HG03354 (cell line): ENCODE data around the gene ACAP3.

Source experiments
- ATAC-seq: cut with Tn5 transposase; IDR thresholded peaks from one replicate; pipeline ENCODE4 v1.9.1; 2021; ENCODE audit warnings: mild to moderate bottlenecking; ENCODE audit not compliant: unreplicated experiment, poor library complexity, severe bottlenecking

ACAP3 gene

DNA sequence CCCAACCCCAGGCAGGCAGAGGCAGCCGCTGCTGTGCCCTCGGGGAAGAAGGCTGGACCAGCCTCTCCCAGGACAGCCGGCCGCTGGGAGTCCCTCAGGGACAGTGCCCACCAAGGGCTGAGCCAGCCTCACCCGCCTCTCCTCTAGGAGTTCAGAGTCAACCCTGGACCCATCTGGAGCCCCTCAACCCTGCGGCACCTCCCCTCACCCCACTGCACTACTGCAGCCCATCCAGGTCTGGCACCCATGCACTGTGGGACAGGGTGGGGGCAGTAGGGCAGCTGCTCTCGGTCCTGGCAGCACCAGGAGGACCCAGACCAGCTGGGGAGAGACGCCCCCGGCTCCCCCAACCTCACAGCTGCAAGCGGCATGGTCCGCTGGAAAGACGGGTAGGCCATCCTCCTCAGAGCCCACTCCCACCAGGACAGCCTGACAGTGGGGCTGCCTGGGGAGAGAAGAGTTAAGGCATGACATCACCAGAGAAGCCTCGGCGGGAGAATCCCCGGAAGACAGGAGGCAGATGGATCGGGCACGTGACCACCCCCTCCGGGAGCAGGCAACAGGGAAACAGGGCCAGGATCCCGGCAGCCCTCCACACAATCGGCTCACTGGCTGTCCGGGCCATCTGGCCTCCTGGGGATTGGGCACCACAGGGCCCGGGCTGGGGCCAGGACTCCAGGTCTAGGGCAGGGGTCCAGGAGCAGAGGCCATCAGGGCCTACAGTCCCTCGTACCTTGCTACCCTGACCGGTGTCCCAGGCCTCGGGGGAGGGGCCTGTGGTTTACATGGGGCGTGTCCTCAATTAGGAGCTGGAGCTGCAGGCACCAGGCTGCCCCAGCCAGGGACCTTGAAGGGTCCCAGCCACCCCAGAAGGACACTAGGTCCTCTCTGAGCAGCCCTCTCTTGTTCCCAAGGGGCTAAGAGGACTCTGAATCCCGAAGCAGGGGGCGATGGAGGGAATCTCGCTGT, 3.1 kb downstream of the ACAP3 start:
- ATAC-seq, result no peak

DNA sequence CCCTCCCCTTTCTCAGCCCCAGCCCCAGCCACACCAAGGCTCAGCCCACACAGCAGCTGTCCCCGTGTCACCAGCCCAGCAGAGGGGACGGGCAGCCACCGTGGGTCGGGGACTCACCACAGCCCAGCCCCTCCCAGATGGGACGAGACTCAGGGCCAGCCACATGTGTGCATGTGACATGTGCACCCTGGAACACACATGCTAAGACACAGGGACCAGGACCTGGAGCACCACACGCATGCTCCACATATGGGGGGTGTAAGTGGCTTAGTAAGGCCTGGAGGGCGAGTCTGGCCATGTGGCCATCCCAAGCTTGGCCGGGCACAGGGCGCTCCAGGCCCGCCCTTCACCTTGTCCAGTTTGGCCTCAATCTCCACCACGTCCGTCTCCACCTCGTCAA, 4.0 kb downstream of the ACAP3 start:
- no peak for ATAC-seq

DNA sequence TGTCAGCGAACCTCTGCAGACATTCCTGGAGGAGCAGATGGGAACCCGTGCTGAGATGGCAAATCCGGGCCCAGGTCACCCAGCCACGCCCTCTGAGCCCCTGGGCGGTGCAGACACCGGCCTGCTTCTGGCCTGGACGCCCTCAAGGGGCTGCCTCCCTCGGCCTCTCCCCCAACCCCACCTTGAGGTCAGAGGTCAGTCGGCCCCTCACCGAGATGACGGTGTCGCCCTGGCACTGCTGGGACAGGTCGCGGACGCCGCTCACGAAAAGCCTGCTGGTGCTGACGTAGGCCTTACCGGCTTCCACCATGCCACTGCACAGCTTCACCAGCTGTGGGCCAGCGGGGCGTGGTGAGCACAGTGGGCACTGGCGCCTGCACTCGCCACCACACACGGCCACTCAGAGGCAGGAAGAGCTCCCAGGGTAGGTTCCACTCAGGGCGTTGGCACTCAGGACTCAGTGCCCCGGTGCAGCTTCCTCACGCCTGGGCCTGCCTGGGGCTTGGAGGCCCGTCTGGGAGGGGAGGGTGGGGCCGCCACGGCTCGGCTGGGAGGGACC, 4.7 kb downstream of the ACAP3 start:
- no peak for ATAC-seq

DNA sequence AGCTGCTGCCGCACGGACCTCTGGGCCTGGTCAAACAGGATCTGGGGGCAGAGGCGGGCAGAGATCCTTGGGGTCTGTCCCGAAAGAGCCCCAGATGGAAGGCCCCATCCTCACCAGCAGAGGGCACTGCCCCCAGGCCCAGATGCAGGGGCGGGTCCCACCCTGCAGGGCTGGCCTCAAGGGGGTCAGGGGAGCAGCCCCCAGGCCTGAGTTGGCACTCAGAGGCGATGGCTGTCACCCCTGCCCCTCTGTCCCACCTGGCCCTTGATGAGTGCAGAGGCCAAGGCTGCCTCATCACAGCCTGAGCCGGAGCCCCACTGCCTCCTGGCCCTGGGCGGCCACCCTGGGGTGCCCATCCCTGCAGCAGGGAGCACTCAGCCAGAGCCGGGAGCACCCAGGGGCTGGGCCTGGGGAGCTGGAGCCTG, 5.7 kb downstream of the ACAP3 start:
- no peak for ATAC-seq

DNA sequence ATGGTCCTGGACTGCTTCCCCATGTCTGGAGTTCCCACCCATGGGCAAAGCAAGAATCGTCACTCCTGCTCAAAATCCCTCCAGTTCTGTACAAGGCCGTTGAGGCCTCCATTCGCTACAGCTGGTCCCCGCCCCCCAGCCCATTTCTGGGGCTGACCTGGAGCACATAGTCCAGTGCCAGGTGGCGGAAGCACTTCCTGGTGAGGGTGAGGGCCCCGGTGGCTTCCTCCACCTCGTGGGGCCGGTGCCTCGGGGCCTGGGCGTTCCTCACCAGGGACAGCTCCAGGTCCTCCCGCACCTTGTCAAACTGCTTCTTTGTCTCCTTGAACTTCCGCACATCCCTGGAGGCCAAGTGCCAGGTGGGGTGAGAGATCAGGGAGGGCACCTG, 7.4 kb downstream of the ACAP3 start:
- no peak for ATAC-seq

DNA sequence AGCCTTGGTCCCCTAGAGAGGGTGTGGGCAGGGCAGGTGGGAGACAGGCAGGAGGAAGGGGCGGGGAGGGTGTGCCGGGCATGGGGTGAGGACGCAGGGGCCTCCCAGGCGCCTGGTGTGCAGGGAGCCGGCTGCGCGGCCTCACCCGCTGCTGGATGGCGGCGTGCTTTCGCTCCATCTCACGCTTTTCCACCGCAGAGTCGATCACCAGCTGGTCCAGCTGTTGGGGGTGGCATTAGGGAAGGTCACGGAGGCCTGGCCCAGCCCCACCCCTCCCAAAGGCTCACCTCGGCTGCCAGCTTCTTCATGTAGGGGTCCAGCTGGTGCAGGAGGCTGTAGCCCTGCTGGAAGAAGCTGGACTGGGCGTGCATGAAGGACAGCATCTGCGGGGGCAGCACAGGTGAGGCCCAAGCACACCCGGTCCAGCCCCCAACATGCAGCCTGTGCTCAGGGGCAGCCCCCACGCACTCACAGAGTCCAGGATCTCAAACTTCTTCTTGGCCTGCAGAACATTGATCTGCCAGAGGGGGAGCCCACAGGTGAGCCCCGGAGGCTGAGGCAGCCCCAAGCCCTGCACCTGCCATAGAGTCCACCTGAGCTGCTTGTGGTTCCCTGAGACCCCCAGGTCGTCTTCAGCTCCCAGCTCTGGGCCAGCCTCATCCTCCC, 7.9 kb downstream of the ACAP3 start:
- no peak for ATAC-seq

DNA sequence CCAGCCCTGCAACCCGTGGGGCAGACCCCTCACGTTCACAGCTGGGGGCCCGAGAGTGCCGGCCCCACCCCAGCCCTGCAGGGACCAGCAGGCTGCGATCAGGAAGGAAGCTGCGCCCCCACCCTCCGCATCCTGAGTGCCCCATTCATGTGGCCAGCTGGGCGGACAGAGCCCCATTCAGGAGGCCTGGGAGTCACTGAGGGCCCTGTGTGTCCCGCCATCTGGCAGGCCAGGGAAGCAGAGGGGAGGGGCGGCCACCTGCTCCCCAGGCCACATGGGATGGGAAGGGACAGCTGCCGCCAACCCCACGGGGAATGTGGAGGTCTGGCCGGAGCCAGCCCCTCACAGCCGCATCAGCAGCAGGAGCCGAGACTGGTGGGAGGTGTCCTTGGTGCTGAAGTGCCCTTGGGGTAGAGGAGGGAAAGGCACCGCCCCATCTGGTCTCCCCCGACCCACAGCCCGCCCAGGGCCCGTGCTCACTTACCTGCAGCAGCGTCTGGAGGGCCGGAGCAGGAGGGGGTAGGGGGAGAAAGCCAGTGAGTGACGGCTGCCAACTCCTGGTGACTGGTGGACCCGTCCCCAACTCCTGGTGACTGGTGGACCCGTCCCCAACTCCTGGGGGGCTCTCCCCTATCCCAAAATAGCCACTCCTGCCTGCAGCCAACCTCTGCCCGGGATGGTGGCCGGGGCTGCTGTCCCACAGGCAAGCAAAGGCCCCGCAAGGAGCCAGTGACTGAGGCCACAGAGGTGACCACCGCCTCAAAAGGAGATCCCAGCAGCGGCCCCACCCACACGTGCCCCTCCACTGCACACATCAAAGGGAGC, 8.7 kb downstream of the ACAP3 start:
- ATAC-seq, result no peak

DNA sequence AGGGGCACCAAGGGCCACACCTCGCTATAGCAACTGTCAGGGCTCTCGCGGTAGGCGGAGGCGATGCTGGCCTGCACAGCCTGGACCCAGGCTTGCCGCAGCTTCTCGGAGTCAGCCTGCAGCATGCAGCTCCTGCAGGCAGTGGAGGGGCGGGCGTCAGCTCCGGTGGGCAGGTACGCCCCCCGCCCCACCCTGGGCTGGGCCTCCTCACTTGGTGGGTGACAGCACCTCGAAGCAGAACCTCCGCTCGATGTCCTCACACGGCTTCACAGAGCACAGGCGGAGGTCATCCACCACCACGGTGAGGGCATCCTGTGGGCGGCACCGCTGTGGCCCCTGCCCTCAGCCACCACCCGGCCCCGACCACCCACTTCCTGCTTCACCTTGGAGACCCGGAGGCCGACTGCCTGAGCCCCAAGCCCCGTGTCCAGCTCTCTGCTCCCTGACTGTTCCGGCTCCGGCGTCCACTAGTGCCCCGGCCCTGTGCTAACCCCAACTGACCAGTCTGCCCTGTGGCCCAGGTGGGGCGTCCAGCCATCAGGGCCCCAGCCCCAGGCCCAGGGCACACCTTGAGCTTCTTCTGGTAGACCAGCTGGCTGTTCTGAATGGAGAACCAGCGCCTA, 9.8 kb downstream of the ACAP3 start:
- no peak for ATAC-seq

DNA sequence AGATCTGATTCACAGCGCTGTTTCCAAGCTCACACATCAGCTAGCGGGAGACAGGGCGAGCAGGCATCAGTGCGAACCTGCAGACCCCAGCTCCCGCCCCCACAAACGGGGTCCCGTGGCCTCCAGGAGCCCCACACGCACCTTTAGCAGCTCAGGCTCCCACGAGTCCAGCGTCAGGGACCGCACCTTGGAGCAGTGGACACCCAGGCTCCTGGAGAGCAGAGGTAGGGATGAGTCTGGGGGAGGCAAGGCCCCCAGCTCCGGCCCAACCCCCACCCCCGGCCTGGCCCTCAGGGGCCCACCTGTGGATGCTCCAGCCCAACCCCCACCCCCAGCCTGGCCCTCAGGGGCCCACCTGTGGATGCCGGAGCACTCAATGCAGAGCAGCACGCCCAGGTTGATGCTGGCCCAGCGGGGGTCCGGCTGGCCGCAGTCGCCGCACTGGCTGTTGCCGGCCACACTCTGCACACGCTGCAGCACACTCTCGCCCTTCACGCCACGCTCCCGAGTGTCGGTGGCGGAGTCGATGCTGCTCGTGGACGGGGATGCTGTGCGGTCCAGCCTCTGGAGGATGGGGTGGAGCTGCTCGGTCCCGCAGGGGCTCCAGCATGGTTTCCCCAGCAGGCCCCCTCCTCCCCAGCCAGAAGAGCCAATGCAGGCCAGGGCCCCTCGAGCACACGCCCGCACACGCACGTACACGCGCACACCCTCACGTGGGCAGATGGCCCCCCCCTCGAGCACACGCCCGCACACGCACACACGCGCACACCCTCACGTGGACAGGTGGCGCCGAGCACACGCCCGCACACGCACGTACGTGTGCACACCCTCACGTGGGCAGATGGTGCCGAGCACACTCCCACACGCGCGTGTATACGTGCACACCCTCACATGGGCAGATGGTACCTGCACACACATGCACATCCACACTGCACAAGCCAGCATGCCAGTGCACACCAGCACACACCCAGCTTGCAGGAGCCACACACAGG, 11.4 kb downstream of the ACAP3 start:
- no peak for ATAC-seq

DNA sequence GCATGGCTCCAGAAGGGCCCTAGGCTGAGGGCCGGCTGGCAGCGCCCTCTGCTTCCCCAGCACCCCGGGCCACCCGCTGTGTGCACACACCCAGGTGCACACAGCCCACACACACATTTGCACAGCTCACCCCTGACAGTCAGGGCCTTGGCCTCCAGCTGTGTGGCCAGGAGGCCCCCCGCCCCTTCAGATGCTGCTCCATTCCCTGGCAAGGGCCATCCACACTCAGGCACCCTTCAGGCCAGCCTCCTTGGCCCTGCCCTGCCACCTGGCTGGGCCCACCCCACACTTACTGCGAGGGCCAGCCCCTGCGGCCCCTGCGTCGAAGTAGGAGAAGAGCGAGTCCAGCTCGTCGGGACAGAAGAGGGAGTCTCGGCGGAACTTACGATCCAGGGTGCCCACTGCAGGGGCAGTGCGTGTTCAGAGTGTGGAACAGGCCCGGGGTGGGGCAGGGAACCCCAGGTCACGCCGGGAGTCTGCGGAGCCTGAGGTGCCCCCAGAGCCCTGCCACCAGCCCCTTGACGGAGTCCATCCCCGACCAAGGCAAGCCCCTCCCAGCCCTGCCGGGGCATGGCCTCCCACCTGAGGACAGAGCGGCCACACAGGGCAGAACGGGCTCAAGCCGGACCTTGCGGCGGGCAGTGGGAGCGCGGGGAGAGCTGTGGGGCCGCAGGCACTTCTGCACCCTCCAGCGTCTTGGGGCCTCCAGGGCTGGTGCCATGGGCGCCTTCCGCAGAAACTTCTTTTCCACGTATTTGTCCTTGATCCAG, 12.4 kb downstream of the ACAP3 start:
- no peak for ATAC-seq

DNA sequence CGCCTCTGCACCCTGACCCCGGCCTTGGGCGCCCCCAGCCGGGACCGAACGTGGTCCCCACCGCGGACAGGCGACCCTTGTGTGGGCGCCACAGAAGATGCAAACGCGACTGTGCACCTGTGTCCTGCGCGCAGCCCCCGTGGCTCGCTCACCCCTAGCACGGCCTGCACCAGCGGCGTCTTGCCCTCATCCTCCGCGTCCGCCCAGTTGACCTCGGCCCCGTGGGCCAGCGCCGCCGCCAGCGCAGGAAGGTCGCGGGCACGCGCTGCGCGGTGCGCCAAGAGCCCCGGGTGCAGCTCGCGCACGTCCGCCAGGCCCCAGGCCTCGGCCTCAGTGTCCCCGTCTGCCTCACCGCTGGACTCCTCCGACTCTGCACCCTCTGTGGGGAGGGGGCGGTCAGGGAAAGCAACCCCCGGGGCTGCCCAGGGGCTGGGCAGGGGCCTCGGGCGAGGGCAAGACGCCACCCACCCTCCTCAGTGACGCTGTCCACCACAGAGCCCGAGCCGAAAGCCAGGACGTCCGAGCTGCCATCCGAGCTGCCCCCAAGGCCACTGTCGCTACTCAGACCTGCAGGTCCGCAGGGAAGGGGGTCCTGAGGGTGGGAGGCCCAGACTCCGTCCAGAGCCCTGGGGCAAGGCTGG, 13.4 kb downstream of the ACAP3 start:
- ATAC-seq, result no peak

DNA sequence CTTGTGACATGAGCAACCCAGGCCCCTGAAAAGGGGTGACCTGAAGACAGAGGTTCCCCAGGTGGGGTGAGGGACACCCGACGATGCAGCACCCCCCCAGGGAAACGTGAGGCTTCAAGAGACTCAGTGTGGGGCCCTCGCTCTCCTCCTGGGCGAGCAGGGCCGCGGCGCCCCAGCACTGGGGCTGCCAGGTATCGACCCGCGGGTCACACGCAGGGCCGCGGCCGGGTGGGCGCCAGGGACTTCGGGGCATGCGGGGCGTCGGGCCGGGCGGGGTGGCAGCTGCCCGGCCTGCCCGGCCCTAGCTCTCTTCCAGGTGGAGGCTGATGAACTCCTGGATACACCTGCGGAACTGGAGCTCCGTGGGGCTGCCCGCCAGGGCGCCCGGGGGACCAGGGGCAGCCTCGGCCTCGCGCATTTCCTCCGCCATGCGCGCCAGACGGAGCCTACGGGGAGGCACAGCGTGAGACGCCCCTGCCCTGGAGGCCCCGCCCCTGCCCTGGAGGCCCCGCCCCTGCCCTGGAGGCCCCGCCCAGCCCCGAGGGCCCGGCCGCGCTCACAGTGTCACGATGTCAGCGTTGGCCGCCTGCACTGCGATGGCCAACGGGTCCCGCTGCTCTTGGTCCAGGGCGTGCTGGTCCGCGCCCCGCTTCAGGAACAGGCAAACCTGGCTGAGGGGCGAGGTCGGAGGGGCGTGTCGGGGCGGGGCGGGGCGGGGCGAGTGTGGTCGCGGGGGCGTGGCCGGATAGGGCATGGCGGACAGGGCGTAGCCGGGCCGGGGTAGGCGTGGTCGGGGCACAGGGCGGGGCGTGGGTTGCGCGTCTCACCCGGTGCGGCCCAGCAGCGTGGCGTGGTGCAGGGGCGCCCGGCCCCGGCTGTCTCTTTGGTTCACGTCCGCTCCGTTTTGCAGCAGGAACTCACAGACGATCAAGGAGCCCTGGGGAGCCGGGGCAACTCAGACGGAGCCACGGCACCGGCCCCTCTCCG, 14.2 kb downstream of the ACAP3 start:
- no peak for ATAC-seq

DNA sequence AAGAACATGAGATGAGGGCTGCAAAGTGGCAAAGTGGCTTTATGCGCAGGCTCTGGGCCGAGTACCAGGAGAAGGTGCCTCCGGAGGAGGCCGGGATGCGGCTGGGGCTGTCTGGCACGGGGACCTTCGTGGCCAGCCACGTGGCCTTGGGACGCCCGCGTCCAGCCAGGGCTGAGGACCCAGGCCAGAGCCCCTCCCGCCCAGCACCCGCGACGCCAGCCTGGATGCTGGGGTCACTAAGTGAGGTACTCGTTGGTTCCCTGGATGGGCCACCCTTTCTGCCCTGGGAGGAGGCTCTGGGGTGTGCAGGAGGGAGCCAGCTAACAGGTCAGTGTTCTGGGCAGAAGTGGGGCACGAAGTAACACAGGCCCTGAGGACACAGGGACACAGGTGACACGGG, 14.9 kb downstream of the ACAP3 start:
- ATAC-seq, result no peak

DNA sequence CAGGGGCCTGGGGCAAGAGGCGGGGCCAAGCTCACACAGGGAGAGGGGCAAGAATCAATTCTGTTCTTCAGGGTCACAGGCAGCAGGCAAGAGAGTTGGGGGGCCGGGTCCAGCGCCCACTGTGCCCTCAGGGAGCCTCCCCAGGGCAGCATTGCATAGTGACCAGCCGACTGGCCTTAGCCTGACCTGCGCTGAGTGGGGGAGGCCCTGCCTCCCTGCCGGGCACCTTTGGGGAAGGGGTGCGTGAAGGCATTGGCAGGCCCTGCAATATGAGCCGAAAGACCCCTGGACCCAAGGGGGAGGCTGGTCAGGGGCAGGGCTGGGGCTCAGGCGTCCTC, 15.3 kb downstream of the ACAP3 start:
- no peak for ATAC-seq

DNA sequence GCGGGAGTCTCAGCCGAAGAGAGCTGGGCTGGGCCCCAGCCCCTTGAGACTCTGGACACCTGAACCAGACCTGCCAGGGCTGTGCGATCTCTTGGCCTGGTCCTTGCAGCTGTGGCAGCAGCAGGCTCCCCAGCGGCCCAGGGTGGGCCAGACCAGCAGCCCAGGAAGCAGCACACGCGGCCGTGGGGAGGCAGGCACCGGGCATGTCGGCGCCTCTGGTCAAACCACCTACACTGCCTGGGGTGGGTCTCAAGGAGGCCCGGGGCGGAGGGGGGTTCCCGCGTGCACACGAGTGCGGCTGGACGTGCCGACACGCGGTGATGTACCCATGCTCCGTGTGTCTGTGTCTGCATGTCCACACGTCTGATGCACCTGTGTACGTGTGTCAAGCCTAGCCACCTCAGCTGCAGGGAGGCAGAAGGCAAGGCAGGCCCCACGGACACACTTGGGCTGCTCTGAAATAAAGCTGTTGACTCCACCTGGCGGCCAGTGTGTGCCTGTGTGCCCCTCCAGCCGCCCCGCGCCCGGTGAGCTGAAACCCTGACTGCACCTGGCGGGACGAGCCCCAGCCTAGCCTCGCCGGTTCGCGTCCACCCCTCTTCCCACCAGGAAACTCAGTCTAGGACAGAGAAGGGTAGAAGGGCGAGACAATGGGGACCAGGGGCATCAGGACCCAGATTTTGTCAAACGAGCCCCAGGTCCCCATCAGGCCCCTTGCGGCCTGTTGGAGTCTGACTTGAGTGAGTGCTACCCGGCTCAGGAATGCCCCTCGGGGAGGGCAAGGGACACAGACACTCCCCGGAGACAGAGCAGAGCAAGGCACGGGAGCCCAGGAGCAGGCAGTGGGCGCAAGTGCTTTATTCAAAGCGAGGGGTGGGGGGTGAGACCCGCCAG, 15.9 kb downstream of the ACAP3 start:
- peak; percentile 66 for ATAC-seq
